Stimulated activated CD4-positive, alpha-beta T cell treated with anti-CD3 and anti-CD28 coated beads, Interleukin-15, amount 100 ng/mL, for 1 hour (primary cell): ENCODE data around the gene WDR59.
"Not testable (repeated sequence)": the region's sequence is repeated elsewhere in the genome, so short reads cannot be mapped to it uniquely, and the experiment has no call there.

Experiments
- DNase-seq, 2 donors: peaks; one replicate each; pipeline ENCODE4 v3.0.0-alpha.2; 2020; ENCODE audit warnings: low read depth in 1 of 2, low spot score in 1 of 2

The WDR59 gene

DNA sequence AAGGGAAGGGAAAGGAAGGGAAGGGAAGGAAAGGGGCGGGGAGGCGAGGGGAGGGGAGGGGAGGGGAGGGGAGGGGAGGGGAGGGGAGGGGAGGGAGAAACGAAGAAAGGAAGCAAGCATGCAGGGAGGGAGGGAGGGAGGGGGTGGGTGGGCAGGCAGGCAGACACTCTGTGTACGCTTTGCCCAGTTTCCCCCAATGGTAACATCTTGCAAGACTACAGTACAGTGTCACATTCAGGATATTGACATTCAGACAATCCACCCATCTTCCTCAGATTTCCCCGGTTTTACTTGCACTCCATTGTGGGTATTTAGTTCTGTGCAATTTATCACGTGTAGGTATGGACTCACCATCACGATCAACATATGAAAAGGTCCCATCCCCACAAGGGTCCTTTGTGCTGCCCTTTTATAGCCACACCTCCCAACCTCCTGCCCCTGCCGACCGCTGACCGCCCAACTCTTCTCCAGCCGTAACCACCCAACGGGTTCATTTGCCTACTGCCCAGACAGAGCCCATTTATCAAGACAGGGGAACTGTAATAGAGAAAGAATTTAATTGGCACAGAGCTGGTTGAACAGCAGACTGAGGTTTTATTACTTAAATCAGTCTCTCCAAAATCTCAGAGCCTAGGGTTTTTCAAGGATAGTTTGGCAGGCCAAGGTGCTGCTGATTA, 118.9 kb downstream of the WDR59 start:
- DNase-seq = no peak

DNA sequence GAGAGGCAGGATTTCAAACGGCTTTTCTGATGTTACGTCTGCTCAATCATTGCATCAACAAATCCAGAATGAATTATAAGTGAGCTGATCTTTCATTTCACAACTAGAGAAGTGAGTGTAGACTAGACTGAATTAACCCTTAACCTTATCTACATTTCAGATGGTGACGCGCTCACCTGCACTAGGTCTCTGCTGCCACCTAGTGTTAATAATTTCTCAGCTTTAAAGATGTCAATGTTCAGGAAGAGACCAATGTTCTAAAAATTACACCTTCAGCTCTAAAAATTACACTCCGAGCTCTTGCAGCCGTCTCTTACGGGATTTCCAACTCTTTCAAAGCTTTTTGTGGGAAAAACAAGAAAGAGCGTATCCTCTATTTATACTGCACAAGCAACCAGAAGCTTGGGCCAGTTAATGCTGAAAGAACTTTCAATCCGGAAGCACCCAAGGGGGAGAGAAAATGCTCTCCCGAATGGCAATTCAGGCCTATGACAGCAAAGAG, 122.1 kb downstream of the WDR59 start:
- DNase-seq = no peak

DNA sequence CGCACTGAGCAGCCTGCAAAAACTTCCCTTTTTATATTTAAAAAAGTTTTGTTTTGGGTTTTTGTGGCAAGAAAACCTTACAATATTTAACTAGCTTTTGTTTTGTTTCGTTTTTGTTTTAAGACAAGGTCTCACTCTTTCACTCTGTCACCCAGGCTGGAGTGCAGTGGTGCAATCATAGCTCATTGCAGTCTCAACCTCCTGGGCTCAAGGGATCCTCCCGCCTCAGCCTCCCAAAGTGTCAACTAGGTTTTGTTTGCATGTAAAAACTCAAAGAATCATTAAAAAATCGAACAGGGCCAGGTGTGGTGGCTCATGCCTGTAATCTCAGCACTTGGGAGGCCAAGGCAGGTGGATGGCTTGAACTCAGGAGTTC, 132.4 kb downstream of the WDR59 start:
- DNase-seq = no peak

DNA sequence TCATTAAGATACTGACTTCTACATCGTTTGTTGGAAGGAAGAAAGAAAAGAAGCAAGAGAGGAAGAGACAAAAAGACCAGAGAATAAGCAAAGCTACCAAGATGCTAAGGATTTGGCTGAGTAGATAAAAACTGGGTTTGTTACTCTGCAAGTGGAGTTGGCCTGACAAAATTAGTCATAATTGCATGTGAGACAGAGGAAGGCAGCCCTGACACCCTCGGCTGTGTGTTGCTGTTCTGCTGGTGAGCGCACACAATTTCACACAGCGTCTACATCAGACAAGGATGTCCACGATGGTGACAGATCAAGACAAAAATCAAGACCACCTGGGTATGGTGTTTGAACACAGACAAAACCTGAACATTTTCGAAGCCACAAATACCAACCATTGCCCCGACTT, 134.9 kb downstream of the WDR59 start:
- no peak for DNase-seq

DNA sequence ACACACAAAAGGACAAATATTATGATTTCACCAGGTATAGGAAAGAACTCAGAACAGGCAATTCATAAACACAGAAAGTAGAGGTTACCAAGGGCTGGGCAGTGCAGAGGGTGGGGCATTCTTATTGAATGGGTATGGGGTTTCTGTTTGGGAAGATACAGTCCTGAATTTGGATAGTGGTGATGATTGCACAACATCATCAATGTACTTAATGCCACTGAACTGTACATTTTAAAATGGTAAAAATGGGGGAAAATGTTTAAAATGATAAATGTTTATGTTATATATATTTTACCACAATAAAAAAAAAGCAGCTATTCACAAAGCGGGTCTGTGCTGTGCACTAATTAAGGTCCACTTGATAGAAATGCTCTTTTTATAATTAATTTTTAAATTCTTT, 137.7 kb downstream of the WDR59 start:
- DNase-seq = no peak

DNA sequence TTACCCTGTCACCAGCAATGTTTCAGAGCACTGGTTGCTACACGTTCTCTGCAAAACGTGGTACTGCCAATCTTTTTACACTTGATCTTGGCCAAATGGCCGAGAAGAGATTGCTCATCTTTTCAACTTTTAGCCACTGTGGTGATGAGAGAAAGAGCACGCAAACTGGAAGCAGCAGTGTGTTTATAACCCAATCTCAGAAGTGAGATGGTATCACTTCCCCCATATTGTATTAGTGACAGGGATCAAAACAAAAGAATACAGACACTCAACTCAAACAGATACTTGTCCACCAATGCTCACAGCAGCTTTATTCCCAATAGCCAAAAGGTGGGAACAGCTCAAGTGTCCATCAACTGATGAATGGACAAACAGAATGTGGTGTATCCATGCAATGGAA, 138.2 kb downstream of the WDR59 start:
- DNase-seq = no peak

DNA sequence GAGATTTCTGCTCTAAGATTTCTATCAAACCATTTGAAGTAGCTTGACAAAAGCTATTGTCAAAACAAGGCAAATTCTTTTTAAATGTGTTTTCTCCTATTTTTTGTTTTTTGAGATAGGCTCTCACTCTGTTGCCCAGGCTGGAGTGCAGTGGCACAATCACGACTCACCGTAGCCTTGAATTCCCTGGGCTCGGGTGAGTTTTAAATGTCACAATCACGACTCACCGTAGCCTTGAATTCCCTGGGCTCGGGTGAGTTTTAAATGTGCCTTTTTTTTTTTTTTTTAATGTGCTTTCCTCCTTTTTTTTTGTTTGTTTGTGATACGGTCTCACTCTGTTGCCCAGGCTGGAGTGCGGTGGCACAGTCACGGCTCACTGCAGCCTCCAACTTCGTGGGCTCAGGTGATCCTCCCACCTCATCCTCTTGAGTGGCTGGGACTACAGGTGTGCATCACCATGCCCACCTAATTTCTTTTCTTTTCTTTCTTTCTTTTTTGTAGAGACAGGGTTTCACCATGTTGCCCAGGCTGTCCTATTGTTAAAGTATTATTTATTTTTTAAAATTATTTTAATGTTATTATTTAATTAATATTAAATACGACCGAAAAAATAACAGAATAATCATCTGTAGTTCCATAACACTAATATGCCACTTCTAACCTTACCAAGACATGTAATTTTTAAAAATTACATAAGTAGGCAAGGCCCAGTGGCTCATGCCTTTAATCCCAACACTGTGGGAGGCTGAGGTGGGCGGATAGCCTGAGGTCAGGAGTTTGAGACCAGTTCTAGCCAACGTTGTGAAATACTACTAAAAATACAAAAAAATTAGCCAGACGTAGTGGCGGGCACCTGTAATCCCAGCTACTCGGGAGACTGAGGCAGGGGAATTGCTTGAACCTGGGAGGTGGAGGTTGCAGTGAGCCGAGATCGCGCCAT, 140.6 kb downstream of the WDR59 start:
- DNase-seq = no peak

DNA sequence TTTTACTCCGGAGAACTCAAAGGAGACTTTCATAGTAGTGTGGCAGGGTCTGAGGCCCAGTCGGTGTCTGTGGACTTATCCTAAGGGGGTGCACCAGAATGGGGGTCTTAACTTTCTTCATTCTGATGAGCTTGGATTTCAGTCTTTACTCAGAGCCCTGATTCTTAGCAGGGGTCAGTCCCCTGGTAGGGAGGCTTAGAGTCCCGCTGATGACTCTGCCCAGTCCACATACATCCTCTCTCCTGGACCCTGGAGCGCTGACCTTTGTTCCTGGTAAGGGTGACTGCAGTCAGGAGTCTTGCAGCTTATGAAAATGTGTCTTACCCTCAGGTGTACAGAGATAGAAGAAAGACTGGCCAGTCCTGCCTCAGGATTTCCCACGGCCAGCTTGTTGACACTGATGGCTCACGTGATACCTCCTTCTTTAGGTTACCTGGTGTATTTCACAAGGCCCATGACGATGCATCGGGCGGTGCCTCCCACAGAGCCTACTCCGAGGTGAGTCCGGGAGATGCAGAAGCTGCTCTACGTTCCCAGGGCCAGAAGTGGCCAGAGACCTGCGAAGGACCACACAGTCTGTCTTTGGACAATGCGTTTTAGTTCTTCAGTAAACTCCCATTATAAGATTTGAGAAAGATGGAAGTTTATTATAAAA, 141.4 kb downstream of the WDR59 start:
- not testable (repeated sequence) for DNase-seq

DNA sequence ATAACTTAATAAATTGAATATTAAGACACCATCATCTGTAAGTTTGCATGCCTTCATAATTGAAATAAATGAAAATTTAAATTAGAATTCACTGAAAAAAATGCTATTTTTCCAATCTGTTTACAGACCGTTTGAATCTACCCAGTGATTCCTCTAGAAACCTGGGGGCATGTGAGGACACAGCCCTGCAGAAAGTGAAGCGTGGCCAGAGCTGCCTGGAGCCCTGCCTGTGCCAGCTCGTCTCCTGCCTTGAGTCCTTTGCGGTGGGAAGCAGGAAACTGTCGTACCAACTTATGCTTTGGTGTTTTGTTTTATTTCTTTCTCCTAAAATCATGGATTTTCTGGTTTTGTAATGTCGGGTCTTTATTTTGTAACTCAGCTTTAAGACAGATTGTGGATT, 142.5 kb downstream of the WDR59 start:
- DNase-seq = no peak

DNA sequence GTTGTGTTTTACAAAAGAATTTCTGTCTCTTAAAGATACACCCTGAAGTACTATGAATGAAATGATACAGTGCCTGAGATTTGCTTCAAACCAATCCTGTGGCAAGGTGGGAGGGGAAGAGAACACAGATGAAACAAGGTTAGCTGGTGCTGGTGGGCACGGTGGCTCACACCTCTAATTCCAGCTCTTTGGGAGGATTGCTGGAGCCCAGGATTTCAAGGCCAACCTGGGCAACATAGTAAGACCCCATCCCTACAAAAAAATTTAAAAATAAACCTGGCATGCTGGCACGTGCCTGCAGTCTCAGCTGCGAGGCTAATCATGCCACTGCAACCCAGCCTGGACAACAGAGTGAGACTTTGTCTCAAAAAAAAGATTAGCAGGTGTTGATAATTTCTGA, 143.0 kb downstream of the WDR59 start:
- no peak for DNase-seq

DNA sequence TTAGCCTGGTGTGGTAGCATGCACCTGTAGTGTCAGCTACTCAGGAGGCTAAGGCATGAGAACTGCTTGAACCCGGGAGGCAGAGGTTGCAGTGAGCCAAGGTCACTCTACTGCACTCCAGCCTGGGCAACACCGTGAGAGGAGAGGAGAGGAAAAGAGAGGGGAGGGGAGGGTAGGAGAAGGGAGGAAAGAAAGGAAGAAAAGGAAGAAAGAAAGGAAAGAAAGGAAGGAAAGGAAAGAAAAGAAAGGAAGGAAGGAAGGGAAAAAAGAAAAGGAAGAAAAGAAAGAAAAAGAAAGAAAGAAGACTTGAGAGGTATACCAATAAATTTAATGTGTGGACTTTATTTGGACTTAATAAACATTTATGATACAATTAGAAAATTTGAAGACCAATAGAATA, 143.5 kb downstream of the WDR59 start:
- DNase-seq = no peak

DNA sequence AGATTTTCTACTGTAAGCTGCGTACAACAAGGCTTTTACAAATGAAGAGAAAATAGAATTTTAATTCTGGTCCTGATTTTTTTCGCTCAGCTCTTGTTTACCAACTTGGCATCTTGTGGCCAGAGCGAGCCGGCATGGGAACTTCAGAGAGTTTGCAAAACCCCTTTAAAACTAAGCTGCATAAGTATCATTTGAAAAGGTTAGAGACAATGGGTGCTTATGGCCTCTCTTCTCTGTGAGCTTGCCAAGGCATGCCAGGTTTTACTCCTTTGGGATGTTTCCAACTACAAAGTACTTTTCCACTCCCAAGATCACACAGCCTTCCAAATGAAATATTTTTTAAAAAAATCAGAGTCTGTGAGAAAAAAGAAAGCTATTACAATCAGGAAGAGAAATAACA, 147.9 kb downstream of the WDR59 start:
- DNase-seq = no peak

DNA sequence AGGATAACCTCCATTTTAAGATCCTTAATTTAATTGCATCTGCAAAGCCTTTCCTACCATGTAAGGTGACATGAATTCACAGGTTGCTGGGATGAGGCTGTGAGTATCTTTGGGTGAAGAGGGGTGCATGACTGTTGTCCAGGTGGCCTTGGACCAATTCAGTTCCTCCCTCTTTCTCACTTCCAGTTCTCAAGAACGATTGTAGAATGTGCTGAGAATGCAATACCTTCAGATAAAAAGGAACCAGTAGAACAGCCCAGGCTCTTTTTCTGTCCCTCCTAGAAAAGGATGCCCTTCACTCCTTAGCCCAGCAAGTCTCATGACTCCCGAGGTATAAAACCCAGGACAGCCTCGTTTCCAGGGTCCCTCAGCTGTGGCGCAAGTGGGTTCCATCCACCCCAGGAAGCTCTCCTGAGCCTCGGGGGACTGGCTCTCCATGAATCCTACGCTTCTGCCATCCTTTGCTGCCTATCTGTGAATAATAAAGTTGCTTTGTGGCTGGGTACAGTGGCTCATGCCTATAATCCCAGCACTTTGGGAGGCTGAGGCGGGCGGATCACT, 148.7 kb downstream of the WDR59 start:
- DNase-seq = no peak

DNA sequence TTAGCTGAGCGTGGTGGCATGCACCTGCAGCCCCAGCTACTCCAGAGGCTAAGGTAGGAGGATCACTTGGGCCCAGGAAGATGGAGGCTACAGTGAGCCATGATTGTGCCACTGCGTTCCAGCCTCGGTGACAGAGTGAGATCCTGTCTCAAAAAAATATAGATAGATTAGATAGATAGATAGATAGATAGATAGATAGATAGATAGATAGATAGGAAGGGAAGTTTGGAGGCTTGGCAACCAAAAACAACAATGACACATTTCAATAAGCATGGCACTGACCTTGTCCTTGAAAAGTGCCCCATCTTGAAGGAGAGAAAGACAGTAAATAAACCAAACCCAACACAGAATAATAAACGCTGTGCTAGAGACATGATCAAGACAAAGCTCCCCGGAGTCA, 152.7 kb downstream of the WDR59 start:
- no peak for DNase-seq

DNA sequence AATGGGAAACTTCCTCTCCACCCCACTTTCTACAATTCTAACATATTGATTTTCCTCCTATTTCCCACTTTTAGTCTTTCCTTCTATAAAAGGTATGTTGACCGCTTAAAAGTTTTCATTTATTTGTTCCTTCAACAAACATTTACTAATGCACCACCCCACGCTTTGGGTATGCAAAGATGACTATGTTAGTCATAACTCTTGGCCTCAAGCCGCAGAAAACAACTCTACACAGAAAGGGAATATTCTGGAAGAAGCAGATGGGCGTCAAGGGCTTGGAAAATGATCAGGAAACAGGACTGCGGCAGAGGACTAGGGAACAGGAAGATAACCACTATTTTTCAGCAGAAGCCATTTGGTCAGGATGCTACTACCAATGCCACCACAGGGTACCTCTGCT, 153.5 kb downstream of the WDR59 start:
- DNase-seq = no peak

DNA sequence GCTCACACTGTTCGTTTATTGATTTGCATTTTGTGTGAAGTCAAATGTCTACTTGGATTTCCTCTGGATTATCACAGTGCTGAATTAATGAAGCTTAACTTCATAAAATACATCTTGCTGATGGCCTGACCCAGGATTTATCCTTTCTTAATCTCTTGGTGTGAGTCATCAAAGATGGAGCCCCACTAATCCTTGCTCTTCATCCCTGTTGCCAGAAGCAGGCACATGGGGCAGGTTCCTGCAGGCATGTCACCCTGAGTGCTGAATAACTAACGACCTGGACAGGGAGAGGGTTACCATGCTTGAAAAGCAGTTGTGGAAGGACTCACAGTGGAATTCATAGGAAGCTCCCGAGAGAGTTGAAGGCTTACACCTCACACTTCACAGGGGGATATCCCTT, 154.3 kb downstream of the WDR59 start:
- DNase-seq = no peak

DNA sequence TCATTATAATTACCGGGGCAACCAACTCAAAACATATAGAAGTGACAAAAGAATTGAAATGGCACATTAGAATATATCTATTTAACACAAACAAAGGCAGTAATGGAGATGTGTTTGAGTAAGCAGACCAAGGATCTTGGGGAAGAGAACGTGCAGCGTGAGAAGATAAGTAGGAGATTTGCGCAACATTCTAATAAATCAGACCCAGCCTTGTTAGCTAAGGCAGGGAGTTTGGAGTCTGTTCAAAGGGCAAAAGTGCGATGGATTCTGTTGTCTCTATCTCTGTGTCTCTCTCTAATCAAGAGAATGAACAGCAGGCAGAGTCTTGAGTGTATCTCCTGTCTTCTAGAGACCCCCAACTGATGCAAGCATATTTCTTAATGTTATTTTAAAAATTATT, 155.3 kb downstream of the WDR59 start:
- DNase-seq = no peak

DNA sequence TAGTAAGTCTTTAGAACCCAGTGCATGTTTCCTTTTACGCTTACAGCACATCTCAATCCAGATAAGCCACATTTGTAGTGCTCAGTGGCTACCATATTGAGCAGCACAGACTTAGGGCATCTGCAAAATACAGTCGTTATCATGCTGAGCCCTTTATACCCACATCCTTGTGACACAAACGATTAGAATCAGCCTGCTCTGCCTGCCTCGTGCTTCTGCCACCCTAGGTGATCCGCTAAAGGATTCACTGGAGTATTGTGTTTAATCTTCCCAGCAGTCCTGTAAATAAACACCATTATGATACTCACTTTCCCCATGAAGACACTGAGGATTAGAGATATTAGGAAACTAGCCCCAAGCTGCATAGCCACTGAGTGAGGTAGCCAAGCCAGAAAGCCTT, 159.0 kb downstream of the WDR59 start:
- no peak for DNase-seq

DNA sequence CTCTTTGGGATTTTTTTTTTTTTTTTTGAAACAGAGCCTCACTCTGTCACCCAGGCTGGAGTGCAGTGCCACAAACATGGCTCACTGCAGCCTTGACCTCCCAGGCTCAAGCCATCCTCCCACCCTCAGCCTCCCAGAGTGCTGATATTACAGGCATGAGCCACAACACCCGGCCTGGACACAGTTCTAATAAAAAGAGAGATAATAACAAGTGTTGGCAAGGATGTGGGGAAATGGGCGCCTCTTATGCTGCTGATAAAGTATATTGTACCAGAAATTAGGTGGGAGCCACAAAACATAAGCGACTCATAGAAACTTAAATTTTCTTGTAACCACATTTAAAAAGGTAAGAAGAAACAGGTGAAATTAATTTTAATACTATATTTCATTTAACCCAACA, 159.9 kb downstream of the WDR59 start:
- no peak for DNase-seq
